Measurements from ENCODE around the gene PIGV.

PIGV gene

DNA sequence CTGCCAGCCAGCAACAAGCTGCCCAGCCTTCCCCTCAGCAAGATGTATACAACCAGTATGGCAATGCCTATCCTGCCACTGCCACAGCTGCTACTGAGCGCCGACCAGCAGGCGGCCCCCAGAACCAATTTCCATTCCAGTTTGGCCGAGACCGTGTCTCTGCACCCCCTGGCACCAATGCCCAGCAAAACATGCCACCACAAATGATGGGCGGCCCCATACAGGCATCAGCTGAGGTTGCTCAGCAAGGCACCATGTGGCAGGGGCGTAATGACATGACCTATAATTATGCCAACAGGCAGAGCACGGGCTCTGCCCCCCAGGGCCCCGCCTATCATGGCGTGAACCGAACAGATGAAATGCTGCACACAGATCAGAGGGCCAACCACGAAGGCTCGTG lies 13.3 kb upstream of the PIGV start:
- DNase-seq: no peak

DNA sequence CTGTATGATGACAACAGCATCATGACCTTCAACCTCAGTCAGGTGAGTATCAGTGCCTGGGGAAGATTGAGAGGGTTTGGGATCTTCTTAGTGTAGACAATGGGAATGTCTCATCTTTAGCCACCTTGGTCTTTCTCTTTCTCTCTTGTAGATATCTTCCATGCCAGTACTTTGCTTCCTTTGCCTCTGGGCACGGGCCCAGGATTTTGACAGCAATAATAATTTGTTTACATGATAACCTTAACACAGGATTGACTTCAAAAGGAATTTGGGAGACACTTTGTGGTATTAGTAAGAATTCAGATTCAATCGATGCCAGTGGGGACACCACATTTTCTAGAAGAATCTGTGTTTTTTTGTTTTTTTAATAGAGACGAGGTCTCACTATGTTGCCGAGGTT lies 12.1 kb upstream of the PIGV start:
- DNase-seq: no peak

DNA sequence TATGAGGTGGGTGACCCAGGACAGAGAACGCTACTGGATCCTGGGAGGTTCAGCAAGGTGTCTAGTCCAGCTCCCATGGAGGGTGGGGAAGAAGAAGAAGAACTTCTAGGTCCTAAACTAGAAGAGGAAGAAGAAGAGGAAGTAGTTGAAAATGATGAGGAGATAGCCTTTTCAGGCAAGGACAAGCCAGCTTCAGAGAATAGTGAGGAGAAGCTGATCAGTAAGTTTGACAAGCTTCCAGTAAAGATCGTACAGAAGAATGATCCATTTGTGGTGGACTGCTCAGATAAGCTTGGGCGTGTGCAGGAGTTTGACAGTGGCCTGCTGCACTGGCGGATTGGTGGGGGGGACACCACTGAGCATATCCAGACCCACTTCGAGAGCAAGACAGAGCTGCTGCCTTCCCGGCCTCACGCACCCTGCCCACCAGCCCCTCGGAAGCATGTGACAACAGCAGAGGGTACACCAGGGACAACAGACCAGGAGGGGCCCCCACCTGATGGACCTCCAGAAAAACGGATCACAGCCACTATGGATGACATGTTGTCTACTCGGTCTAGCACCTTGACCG lies 8.6 kb upstream of the PIGV start:
- DNase-seq: no peak

DNA sequence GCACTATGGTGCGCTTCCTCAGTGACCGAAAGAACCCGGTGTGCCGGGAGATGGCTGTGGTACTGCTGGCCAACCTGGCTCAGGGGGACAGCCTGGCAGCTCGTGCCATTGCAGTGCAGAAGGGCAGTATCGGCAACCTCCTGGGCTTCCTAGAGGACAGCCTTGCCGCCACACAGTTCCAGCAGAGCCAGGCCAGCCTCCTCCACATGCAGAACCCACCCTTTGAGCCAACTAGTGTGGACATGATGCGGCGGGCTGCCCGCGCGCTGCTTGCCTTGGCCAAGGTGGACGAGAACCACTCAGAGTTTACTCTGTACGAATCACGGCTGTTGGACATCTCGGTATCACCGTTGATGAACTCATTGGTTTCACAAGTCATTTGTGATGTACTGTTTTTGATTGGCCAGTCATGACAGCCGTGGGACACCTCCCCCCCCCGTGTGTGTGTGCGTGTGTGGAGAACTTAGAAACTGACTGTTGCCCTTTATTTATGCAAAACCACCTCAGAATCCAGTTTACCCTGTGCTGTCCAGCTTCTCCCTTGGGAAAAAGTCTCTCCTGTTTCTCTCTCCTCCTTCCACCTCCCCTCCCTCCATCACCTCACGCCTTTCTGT lies 7.3 kb upstream of the PIGV start:
- DNase-seq: no peak

DNA sequence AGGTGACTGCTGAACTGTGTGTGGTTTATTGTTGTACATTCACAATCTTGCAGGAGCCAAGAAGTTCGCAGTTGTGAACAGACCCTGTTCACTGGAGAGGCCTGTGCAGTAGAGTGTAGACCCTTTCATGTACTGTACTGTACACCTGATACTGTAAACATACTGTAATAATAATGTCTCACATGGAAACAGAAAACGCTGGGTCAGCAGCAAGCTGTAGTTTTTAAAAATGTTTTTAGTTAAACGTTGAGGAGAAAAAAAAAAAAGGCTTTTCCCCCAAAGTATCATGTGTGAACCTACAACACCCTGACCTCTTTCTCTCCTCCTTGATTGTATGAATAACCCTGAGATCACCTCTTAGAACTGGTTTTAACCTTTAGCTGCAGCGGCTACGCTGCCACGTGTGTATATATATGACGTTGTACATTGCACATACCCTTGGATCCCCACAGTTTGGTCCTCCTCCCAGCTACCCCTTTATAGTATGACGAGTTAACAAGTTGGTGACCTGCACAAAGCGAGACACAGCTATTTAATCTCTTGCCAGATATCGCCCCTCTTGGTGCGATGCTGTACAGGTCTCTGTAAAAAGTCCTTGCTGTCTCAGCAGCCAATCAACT lies 6.4 kb upstream of the PIGV start:
- DNase-seq: no peak

DNA sequence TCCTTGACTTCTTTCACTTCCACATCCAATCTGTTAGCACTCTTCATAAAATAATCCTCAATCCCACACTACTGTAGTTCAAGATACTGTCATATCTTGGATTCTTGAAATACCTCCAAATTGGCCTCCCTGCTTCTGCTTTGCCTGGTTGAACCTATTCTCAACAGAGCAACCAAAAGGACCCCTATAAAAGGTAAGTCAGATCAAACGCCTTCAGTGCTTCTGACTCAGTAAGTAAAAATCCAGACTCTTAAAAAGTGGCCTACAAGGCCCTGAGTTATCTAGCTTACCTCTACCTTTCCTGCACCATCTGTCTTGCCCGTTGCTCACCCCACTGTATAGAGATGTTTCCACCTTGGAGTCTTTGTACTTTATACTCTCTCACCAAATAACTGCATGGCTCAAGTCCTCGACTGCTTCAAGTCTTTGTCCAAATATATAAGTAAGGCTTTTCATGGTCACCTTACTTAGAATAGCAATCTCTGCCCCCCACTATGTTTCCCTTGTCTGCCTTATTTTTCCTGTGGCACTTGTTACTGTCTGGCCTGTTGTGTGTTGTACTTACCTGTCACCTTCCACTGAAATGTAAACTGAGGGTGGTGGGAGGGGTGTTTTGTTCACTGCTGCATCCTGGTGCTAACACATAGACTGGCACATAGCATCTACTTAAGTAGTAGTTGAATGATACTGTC lies 5.1 kb upstream of the PIGV start:
- DNase-seq: no peak

DNA sequence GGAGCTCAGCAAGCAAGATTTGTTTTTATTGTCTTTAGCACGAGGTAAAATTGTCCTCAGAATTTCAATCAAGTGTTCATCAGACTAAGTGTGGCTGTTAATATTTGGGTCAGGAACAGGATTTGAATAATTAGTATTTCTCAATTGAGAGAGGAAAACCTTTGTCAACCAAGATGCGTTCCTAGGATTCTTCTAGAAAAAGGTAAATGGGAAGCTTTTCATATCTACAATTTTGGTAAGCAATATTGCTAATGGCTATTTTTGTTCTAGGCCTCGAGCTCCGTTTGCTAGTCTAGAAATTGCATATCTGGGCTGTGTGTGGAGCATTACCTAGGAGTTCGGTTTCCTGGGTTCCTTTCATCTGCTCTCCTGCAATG lies 4.1 kb upstream of the PIGV start:
- DNase-seq: no peak

DNA sequence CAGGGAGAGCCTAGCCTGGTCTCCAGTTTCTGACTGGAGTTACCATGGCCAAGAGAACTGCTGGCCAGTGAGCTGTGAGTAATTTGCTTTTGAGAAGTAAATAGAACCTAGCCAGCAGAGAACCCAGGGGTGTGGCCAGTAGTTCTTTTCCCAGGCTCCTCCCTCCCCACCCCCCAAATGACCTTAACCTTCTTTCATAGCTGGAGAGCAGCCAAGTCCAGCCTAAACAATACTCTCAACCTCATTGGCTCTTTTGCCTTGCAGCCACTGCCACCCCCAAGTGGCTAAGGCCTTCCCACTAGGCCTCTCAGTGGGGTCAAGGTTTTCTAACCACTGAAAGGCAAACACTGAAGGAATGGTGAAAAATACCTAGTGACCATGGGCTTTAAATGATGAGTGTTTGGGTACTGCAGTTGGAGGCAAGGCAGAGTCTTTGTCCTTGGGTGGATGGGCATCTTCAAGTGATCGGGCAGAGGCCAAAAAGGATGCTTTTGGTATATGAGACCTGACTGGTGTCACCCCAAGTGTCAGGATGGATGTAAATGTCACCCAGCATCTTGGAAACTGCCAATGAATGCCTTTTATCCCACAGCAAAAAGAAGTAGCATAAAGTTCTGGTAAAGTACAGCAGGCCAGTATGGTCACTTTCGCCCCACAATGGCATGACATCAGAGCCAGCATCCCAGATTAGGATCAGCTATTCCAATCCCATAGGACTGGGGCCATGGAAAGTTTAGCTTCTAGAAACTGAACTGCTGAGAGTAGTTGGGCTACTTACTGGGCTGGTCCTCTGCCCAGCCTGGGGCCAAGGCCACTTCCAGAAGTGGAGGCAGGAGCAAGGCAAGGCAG lies 3.5 kb upstream of the PIGV start:
- no peak for DNase-seq

DNA sequence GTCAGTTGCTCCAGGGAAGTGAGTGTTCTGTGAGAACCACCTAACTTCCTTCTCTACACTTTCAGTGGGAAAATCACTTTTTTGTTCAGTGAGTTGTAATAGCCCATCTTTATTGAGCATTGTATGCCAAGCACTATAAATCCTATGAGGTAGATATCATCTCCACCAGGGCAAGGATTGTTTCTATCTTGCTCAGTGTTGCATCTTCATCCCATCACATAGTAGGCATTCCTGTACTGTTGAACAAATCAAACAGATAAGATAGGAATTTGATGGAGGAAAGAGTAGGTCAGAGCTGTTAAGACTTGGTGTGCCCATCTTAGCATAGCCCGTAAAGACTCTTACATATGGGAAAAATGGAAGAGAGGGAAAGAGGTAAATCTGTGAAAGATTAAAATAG lies 2.9 kb upstream of the PIGV start:
- no peak for DNase-seq

DNA sequence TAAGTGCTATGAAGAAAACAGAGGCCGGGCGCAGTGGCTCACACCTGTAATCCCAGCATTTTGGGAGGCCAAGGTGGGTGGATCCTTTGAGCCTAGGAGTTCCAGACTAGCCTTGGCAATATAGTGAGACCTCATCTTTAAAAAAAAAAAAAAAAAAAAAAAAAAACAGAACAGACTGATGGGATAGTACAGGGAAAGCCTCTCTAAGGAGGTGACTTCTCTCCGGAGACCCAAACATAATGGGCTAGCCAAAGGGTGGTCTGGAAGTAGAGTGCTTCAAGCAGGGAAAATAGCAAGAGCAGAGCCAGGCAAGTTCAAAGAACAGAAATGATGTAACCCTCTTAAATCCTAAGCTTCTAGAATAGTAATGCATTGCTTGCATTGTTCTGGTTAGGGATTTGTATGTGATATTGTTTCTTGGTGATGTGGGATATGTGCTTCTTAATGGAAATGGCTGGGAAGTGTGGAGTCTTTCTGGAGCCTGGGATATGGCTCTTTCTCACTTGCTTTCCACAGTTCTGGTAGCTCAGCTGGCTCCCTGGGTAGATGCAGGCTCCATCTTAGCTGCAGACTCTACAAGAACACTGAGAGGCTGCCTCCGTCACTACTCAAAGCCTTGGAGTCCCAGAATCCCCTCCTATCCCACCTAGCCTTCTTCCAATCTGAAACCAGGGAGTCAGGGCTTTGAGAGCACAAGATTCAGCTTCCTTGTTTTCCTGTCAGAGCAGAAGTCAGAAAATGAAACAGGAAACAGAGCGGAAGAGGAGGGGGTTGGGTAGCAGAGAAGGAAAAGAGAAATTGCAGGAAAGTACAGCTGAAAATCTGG lies 1.9 kb upstream of the PIGV start:
- no peak for DNase-seq

DNA sequence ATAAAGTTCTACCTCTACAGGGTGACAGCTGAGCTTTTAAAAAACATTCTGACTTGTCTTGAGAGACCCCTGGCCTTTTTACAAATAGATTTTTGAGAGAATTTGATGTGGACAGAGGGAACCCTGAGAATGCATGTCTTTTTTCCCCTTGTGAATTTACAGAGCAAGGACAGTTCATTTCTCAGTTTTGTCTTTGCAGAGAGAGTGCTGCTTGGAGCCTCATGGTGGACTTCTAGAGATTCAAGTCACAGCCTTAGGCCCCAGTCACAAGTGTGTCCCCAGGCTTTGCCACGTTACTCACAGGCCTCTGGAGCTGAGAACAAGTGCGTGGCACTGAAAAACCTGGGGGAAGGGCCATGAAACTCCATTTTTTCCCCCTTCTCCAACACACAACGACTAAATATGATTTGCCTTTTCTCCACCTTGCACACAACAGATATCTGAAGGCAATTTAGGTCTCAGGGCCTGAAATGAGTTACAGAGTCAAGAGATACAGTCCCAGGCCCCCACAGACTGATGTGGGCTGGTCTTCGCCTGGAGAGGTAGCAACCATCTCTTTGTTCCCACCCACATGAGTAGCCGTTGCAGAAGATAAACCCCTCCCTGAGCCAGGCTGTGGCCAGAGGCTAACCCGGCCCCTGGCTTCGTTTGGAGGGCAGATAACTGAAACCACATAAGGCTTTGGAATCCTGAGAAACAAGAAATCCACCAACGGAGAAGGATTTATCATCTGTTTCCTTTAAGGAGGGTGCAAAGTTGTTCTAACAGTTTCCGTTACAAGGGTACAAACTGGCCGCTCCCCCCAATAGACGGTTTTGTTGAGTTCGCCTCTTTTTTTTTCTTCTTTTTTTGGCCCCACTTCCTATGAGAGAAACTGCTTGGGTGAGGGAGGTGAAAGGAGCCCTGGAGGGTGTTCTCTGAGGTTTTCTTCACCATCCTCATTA lies 1.0 kb upstream of the PIGV start:
- DNase-seq: no peak

DNA sequence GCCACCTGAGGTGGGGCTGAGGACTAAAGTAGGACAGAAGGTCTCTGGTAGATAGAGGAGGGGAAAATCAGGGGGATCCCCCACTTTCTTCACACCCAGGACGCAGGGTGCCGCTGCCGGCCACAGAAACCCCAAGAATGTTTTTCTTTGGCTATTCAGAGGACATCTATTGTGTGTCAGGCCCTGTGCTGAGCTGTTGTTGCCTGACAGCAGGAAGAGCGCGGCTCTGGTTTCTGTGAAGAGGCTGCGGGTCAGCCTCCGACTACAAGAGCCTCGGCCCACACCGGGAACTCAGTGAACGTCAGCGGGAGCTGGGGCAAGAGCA lies 407 bp upstream of the PIGV start:
- no peak for DNase-seq

DNA sequence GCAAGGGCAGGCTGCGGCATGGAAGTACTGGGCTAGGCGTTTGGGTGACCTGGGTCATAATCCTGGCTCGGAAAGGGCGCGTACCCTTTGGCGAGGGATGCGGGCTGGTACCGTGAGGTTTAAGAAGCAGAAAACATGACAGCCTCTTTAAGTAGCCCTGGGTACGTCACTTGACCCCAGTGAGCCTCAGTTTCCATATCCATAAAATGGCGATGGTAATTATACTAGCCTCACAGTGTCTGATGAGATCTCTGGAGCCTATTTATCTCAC lies 700 bp downstream of the PIGV start:
- no peak for DNase-seq

DNA sequence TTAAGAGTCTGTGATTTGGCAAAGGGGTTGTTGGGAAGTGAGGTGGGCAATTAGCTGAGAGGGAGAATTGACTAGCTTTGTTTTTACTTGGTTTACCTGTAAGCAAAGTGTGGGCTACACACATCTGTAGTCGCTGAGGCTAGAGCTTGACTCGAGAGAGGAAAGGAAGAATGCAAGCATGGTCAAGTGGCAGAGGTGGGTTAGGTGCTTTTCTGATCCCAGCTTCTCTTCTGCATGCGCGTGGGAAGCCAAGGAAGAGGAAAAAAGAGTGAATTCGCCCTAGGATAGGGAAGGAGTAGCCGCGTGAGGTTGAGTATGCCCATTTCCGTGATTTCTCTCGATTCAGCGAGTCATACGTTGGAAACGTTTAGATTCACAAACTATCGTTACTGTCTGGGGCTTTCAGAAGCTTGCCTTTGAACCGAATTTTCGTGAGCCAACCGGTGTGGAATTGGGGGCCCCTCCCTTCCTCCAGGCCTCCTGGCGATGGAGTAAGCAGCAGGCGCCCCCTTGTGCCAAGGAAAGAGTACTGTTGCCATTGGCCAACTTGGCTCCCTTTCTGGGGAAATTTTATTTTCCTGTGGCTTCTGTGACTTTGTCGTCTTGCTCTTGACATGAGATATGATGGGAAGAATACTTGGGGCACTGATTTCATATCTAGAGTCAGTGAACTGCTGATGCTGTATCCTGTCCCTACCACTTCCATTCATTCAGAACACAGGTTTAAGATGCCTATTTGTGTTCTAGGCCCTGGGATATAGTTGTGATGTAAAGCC lies 1.3 kb downstream of the PIGV start:
- peak; percentile 80 to 81 for DNase-seq

DNA sequence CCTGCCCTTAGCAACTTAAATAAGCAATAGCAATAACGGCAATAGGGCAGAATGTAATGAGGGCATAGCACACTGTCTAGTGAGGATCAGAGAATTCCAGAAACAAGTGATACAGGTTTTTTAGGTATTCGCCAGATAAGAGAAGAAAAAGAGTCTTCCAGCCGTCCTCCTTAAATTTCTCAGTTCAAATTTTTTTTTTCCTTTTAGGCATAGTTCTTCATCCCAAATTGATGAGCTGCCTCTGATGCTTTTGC lies 1.8 kb downstream of the PIGV start:
- DNase-seq: no peak

DNA sequence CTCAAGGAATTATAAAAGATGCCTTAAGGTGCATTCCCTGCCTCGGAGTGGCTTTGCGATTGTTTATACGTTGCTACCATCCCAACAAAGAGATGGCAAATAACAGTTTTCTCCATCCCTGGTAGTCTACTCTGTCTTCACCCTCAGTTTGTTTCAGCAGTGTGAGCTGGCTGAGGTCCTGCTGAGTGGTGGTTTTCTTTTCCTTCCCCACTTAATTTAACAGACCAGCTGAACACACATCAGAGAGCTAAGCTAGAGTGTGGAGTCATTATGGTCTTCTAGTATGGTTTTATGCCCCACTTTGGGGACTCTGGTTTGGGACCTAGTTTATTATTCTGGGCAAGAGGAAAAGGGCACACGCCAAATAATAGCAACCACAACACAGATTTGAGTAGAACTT lies 2.2 kb downstream of the PIGV start:
- no peak for DNase-seq

DNA sequence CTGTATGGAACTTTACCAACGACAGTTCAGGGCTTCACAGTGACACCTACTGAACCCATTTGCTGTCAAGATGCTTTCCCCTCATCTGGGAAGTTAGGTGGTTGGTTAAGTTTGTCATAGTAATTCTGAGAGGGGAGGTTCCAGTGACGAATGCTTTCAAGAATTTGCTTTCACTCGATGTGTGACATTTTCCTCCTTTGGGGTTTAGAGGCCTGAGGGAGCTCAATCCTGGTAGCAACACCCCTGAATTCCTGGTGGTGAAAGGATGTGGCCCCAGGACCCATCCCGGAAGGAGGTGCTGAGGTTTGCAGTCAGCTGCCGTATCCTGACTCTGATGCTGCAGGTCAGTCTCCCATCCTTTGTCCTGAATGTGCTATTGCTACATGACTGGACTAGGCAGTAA lies 2.8 kb downstream of the PIGV start:
- DNase-seq: no peak

DNA sequence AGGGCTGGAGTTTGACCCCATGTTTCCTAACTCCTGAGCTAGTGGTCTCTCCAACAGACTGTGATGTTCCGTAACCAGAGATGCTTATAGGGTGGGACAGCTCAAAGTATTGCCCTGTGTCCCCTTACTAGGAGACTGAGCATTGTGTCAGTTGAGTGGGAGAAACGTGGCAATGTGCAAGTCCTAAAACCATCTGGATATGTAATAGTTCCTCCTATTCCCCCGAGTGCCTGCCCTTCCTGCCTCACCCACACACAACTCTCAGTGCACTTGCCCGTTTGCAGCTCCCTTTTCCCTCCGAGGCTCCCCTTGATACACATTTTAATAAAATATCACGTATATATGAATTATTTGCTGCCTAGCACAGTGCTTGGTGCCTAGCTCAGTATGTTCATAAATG lies 3.4 kb downstream of the PIGV start:
- DNase-seq: no peak

DNA sequence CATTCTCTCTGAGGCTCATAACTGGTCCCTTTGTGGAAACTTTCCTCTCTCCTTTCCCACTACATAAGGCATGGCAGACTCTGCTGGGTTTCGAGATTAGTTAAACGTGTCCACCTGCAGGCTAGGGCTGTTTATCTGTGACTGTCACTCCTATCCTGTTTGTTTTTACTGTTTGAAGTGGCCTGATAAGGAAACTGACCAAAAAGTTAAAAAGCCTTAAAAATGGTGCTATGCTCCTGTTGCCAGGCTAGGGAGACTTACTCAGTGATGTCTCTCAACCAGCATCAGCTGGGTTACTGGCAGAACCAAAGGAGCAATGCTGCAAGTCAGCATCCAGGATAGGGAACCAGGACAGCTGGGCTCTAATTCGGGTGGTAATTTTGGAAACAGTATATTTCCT lies 3.9 kb downstream of the PIGV start:
- no peak for DNase-seq

DNA sequence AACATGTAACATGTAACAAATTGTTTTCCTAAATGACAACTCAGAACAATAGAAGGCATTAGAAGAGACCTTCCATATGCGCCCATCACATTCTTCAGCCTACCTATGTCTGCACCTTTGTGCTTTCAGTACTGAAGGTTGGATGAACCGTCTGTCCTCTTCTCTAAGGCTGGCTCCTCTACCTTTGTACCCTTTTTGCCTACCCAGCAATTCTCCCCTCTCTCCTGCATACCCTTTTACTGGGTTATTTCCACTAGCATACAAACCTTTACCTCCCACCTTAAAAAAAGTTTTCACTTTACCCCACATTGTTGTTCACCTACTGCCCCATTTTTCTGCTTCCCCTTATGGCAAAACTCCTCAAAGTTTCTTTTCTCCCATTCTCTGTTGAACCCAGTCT lies 5.2 kb downstream of the PIGV start:
- no peak for DNase-seq

DNA sequence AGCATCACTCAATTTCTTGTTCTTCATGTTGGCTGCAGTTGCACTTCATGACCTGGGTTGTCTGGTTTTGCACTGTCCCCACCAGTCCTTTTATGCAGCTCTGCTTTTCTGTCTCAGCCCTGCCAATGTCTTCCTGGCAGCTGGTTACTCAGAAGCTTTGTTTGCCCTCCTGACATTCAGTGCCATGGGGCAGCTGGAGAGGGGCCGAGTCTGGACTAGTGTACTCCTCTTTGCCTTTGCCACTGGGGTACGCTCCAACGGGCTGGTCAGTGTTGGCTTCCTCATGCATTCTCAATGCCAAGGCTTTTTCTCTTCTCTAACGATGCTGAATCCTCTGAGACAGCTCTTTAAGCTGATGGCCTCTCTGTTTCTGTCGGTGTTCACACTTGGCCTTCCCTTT lies 6.6 kb downstream of the PIGV start:
- DNase-seq: no peak
